Endothelial cell of umbilical vein (primary cell): ENCODE measurements around the gene AGPS.

Experiments
- EZH2 ChIP-seq: IDR thresholded peaks from 2 replicates; pipeline ENCODE4 v1.6.1; 2012; ENCODE audit warnings: borderline replicate concordance, low read depth, mild to moderate bottlenecking, moderate library complexity, low read length, inconsistent platforms; ENCODE audit not compliant: severe bottlenecking
- POLR2A ChIP-seq: IDR thresholded peaks from 2 replicates; pipeline ENCODE4 v1.6.1; 2012; ENCODE audit warnings: low read depth, mild to moderate bottlenecking, control low read depth, low read length
- TF ChIP-seq, protein P1 (sequence below), 2 donors: IDR thresholded peaks; 1 replicate in 1 of 2; 2 replicates in 1 of 2; pipeline ENCODE4 v1.5.1; 2011; ENCODE audit warnings: low read length in 2 of 2, mild to moderate bottlenecking in 2 of 2, moderate library complexity in 2 of 2, control low read depth in 1 of 2, inconsistent platforms in 1 of 2, low read depth in 1 of 2; ENCODE audit not compliant: insufficient read depth in 1 of 2; ENCODE audit errors: extremely low read depth in 1 of 2

DNA sequence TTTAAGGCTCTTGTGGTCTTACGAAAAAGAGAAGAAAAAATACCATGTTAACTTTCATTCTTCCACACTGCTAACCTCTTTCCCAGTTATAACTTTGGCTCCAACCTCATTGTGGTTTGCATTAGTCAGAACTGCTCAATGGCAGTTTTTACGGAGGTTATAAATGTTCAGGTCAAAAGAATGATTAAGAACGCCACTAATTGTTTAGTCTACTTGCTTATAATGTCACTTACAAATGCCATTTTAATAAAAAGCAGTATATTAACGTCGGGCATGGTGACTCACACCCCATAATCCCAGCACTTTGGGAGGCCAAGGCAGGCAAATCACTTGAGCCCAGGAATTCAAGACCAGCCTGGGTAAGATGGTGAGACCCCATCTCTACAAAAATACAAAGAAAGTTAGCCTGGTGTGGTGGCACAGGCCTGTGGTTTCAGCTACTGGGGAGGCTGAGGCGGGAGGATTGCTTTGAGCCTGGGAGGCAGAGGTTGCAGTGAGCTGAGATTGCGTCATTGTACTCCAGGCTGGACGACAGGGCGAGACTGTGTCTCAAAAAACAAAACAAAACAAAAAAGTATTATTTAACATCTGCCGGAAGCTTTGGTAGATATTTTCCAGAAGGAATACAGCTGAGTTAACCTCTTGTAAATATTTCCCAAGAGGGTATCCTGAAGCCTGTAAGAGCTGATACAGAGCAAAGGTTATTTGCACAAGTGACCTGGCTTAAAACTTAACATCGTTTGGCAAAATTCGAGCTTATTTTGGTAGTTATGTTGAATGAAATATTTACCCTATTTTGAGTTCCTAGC lies 5.1 kb downstream of the AGPS start:
- TF ChIP-seq, protein P1, sequence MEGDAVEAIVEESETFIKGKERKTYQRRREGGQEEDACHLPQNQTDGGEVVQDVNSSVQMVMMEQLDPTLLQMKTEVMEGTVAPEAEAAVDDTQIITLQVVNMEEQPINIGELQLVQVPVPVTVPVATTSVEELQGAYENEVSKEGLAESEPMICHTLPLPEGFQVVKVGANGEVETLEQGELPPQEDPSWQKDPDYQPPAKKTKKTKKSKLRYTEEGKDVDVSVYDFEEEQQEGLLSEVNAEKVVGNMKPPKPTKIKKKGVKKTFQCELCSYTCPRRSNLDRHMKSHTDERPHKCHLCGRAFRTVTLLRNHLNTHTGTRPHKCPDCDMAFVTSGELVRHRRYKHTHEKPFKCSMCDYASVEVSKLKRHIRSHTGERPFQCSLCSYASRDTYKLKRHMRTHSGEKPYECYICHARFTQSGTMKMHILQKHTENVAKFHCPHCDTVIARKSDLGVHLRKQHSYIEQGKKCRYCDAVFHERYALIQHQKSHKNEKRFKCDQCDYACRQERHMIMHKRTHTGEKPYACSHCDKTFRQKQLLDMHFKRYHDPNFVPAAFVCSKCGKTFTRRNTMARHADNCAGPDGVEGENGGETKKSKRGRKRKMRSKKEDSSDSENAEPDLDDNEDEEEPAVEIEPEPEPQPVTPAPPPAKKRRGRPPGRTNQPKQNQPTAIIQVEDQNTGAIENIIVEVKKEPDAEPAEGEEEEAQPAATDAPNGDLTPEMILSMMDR (IDR thresholded peaks at IDR 0.05; ENCODE audit: extremely low read depth in 1 of 2, insufficient read depth in 1 of 2, low read depth in 1 of 2, low read length in 2 of 2) = no peak
- TF ChIP-seq POLR2A (no peak), EZH2 (no peak)
